Amygdala (tissue), 56 donors: ENCODE results near the gene CLCN4.

Source experiments
- DNase-seq, 56 donors: peaks; one replicate each; lab custom pipeline; 2025; lab: John Stamatoyannopoulos, UW

CLCN4 gene

DNA sequence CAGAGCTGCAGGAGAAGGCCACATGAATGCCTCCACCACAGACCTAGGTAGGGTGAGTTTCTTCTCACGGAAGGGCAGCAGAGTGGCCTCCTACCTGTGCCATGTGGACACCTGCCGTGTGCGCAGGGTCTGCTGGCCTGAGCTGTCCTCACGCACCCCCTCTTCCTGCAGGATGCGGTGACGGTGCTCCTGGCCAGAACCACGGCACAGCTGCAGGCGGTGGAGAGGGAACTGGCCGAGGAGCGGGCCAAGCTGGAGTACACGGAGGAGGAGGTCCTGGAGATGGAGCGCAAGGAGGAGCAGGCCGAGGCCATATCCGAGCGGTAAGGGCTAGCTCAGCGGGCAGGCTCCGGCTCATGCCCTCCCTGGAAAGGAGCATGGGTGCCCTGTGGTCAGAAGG is 28.4 kb upstream of the CLCN4 start:
- DNase-seq, result no peak

DNA sequence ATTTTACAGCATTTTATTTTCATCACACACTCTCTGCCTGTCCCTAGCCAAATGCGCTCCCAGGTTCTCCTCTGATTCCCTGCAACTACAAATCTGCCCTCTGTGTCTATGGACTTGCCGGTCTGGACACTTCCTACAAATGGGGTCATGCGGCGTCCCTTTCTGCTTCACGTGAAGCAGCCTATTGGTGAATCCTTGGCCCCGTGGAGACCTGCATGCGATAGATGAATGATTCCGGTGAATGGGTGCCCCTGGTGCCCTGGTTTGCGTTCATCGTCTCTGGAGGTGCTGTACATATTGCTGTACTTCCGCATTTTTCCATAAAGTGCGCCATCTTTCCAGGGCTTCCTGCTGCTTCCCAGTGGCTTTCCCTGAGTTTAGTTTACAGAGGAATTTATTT is 27.5 kb upstream of the CLCN4 start:
- no peak for DNase-seq

GRCh38 chrX:10130354-10130753 is 26.4 kb upstream of the CLCN4 start:
- no peak for DNase-seq

GRCh38 chrX:10133980-10134676 is 22.6 kb upstream of the CLCN4 start:
- DNase-seq, result no peak

- no peak for DNase-seq
Measured at GRCh38 chrX:10134921-10135320, 21.9 kb upstream of the CLCN4 start.

GRCh38 chrX:10135561-10136399 is 21.0 kb upstream of the CLCN4 start:
- DNase-seq, result no peak

- no peak for DNase-seq
Measured at GRCh38 chrX:10138726-10139125, 18.0 kb upstream of the CLCN4 start.

DNA sequence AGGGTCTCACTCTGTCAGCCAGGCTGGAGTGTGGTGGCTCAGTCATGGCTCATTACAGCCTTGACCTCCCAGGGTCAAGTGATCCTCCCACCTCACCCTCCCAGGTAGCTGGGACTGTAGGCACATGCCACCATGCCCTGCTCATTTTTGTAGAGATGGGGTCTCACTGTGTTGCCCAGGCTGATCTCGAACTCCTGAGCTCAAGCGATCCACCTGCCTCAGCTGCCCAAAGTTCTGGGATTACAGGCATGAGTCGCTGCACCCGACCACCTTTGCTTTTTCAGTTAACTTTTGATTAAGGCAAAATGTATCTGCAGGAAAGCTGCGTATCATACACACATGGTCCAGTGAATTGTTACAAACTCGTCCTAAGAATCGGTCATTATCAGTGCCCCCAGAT is 16.5 kb upstream of the CLCN4 start:
- DNase-seq, result no peak

DNA sequence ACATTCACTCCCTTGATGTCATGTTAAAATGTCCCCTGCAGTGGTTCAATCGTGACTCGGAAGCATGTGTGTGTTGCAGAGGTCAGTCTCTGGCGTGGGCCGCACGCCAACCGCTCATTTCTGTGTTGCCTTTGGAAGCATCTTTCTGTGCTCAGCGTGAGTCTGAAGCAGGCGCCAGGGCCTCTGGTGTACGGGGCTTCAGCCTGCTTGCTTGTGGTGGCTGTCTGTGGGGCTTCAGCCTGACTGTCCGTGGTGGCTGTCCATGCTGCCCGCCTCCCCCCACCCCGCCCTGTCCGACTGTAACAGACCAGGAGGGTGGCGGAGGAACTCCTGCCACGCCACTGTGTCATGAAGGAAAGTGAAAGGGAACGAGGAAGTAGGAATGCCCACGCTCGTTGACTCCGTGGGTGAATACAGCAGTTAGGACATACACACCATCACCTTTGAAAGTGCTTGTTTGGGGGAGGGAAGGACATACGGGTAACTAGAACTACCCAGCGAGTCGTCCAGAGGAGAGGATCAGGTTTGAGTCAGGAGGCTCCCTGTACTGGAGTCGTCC is 14.7 kb upstream of the CLCN4 start:
- DNase-seq, result no peak

DNA sequence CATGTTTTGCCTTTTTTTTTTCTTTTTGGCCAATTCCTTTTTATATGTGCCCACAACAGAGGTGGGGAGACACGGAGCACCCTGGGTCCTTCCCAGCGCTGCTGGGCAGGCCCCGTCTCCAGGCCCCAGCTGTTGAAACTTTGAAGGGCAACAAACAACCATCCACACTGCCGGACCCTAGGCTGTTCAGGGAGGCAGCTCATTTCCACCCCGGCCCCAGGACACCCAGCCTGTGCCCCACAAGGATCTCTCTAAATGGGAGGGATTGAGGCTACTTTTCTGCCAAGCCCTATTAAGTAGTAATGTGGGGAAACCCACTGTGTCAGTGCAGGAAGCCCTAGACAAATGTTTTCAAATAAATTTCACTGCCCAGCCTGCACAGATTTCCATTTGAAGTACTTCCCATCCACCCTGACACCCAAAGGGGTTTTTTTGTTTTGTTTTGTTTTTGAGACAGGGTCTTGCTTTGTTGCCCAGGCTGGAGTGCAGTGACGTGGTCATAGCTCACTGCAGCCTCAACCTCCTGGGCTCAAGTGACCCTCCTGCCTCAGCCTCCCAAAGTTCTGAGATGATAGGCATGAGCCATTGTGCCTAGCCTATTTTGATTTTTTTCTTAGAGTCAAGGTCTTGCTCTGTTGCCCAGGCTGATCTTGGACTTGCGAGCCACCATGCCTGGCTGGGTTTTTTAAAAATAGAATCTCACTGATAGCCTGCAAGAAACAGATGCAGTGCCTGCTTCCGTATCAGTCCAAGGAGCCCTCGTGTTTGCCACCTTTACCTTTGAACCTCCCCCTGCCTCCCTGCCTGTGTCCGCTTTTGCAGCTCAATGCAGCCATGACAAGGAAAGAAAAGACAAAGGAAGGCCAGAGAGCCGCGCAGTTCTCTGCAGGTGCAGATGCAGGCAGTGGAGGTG is 13.4 kb upstream of the CLCN4 start:
- DNase-seq, result no peak

GRCh38 chrX:10146346-10146745 is 10.4 kb upstream of the CLCN4 start:
- no peak for DNase-seq

DNA sequence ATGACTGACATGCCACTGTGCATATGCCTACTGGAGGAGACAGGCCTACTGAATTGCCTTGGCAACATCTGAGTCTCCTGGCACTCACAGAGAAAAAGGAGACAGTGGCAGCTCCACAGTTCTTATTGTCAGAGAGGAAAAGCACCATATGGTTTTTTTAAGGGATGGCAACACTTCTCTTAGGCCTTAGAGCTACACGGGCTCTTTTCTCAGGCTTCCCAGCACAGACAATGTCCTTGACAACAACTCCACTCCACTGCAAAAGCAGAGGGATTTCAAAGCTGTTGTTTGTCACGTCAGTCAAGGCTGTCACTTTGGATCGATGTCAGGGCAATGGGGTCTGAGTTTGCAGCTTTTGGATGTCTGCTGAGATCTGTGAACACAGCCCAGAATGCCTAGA is 4.7 kb upstream of the CLCN4 start:
- DNase-seq, result peak in 1 of 56 donors; percentile 1

DNA sequence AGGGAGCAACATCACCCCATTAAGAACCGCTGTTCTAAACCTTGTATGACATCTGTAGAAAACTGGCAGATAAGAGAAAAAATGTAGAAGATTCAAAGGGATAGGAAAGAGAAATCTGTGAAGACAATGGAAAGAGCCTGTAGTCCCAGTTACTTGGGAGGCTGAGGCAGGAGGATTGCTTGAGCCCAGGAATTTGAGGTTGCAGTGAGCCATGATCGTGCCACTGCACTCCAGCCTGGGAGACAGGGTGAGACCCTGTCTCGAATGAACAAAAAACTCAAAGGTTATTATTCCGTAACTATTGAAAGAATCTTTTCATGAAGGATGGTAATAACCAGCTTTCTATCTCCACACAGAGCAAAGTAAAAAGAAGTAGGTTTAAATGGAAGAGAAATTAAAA is 1.6 kb upstream of the CLCN4 start:
- DNase-seq, result no peak

DNA sequence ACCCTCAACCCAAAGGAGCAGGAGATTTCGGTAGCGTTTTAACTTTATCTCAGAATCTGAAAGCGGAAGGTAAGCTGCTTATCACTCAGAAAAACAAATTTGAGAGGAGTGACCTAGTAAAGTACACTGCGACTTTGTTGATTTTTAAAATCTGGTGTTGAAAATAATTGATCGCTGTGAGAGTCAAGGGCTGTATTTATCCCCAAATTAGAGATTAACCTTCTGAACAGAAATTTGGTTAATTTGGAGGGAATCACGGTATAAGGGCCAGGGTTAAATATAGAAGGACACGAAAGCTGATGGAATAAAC is 212 bp downstream of the CLCN4 start:
- no peak for DNase-seq

DNA sequence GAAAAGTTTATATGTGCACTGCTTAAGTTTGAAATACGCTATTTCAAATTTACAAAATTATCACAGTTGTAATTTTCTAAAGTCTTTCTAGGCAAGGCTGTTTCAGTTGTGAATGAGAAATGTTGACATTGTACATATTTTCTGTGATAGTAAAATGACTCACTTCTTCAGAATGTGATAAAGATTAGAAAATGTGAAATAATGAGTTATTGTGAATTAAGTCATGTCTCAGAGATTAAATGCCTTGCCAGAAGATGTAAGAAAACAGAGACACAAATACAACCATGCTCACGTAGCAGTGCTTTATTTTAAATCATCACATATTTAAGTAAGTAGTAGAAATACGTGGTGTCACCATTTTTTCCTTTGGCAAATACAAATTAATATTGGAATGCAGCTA is 768 bp downstream of the CLCN4 start:
- DNase-seq, result no peak

DNA sequence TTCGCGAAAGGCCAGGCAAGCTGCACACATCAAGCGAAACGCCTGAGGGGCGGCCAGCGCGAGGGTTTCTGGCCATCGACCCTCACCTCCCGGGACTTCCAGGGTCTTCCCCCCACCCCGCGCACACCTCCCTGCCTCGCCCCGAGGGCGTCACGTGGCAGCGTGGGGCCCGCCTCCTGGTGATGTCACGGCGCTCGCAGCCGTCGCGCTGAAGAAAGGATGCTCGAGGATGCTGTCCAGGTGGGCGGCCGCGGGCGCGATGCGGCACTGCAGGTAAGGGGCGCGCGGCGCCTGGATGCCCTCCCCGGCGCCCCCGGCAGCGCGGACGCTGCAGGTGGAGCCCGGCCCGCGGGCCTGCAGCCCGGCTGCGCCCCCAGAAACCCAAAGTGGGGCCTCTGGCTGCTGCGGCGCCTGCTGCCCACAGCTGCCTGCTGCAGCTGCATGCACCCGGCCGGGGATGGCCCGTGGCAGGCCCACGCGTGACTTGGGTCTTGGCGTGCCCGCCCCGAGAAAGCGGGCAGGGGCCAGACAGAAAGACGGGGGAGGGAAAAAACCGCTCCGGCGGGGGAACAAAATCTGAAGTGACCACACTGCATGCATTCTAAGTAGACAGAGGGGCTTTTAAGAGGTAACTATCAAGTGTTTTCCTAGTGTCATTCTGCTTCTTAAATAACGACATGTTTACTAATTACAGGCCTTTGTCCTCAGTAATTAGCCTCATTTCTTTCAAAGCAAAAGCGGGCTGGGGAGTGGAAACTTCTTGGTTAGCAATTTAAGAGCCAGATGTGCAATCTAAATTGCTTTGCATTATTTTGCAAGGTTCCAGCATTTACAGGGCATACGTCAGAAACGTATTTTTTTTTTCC is 1.7 kb downstream of the CLCN4 start:
- peak in 53 of 56 donors; percentile 0 to 75 (median 35) for DNase-seq

DNA sequence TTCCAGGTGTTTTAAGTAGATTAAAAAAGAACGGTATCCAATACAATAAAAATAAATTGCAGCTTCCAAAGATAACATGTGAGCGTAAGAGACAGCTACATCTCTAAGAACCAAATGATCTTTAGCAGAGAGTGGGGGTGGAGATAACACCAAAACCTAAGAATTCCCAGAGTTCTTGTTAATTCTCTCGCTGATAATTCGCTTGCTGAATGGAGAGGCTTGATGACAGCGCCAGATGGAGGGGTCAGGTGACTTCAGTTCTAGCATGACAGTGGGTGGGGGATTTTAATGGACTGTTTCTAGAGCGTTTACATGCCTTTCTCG is 2.3 kb downstream of the CLCN4 start:
- peak in 21 of 56 donors; percentile 0 to 42 (median 8) for DNase-seq

GRCh38 chrX:10160211-10160610 is 3.4 kb downstream of the CLCN4 start:
- DNase-seq, result peak in 3 of 56 donors; percentile 7 to 21 (median 17)

GRCh38 chrX:10163031-10163430 is 6.3 kb downstream of the CLCN4 start:
- DNase-seq, result no peak

DNA sequence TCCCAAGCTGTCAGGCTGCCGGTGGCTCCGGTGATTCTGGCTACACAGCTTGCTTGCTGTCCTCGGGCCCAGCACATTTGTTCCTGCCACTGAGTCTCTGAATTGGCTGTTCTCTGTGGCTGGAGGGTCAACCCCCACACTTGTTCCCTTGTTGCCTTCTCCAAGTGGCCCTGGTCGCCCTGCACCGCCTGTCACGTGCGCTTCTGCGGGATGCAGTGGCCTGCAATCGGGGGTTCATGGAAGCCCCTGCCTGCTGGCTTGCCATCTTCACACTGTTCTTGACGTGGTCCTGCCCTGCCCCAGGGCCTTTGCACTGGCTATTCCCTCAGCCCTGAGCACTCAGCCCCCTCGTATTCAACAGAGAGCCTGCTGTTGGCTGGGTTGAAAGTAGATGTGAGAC is 8.1 kb downstream of the CLCN4 start:
- DNase-seq, result no peak
